ENCODE data around the gene PDK1. TPM values are rescaled to one million over a fixed set of nuclear protein-coding genes. Genes with fewer than 3 reads are reported as not detected.
"Not testable (repeated sequence)": the region's sequence is repeated elsewhere in the genome, so short reads cannot be mapped to it uniquely, and the experiment has no call there.

The PDK1 gene
- total RNA-seq, 1 experiment from 2014 or later = 74.7 TPM

DNA sequence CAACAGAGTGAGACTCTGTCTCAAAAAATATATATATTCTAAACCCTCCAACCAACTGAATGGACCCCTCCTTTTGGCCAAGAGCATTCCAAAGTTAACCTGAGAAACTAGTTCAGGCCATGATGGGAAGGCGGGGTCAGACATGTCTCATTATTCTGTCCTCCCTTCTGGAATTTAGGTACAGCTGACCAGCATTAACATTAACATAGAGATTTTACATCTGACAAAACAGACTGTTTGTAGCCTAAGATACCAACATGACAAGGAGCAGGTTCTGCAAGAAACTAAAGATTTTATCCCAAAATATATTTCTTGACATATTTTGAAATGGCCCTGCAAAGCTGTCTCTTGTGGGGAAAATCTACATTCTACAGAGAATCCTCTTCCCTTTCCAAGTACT is 6.8 kb upstream of the PDK1 start:
- Histone ChIP-seq H4K8ac (replicated peaks; ENCODE audit: insufficient read length, low read depth, low read length) (no peak overlapping the region), H3K4ac (ENCODE audit: low read depth, low read length) (no peak overlapping the region), H3K79me2 (ENCODE audit: insufficient read depth, low read length) (no peaks in the 10 kb centered on the region), H2BK5ac (ENCODE audit: insufficient read length, low read length) (no peak overlapping the region), H3K9ac (ENCODE audit: extremely low read depth, insufficient read length, low read length) (no peak overlapping the region), H3K27me3 (ENCODE audit: insufficient read depth, low read length) (no peaks in the 10 kb centered on the region), H2BK12ac (ENCODE audit: insufficient read length, low read depth, low read length) (no peak overlapping the region), H4K91ac (ENCODE audit: insufficient read length, low read depth, low read length) (no peak overlapping the region), H3K4me1 (ENCODE audit: insufficient read depth, low read length) (peaks cover 15% of the 10 kb centered on the region; the same call in 1 of the 2 replicates), H3K56ac (ENCODE audit: insufficient read length, low read depth, low read length) (no peak overlapping the region), H4K5ac (ENCODE audit: insufficient read length, low read depth, low read length) (no peak overlapping the region), H3K23me2 (ENCODE audit: insufficient read length, low read depth, low read length, poor library complexity, severe bottlenecking) (no peaks in the 10 kb centered on the region), H3T11ph (ENCODE audit: low read length) (no peak overlapping the region), H3K23ac (ENCODE audit: insufficient read length, low read depth, low read length) (no peak overlapping the region), H2BK15ac (ENCODE audit: low read depth, low read length) (no peak overlapping the region), H3K79me1 (ENCODE audit: insufficient read depth, low read depth, low read length, poor library complexity, severe bottlenecking) (no peaks in the 10 kb centered on the region), H3K27ac (ENCODE audit: insufficient read length, low read depth, low read length) (no peak overlapping the region), H3K14ac (ENCODE audit: insufficient read depth, low read length) (no peak overlapping the region), H3K18ac (ENCODE audit: insufficient read length, low read depth, low read length) (no peak overlapping the region), H2AK5ac (ENCODE audit: insufficient read length, low read length) (no peak overlapping the region), H2AFZ (ENCODE audit: low read length) (no peak overlapping the region), H3K9me3 (ENCODE audit: control insufficient read depth, low read depth, low read length) (peaks cover 16% of the 10 kb centered on the region), H2BK20ac (ENCODE audit: low read depth, low read length, poor library complexity, severe bottlenecking) (no peak overlapping the region), H2BK120ac (ENCODE audit: low read depth, low read length, poor library complexity, severe bottlenecking) (no peak overlapping the region), H4K20me1 (ENCODE audit: control insufficient read depth, insufficient read depth, insufficient read length) (no peaks in the 10 kb centered on the region), H3K4me2 (ENCODE audit: insufficient read depth, insufficient read length, low read length) (no peak overlapping the region)
- Mint-ChIP-seq H3K27me3 (ENCODE audit: low read depth) (peaks cover 3% of the 10 kb centered on the region), H3K27ac (peak overlapping the region; percentile 56 to 92 (median 91); a peak in 6 of 7 replicates), H3K4me3 (peak overlapping the region in 1 of 2 experiments; percentile 67; a peak in 1 of 5 replicates), H3K9me3 (peaks cover 38 to 48% of the 10 kb centered on the region in 2 experiments), H3K4me1 (peaks cover 54 to 62% of the 10 kb centered on the region in 2 experiments), H3K36me3 (ENCODE audit: insufficient read depth in 1 of 3, low read depth in 3 of 3) (peaks cover 36 to 51% (median 50%) of the 10 kb centered on the region in 3 experiments)
- TF ChIP-seq, protein P1, sequence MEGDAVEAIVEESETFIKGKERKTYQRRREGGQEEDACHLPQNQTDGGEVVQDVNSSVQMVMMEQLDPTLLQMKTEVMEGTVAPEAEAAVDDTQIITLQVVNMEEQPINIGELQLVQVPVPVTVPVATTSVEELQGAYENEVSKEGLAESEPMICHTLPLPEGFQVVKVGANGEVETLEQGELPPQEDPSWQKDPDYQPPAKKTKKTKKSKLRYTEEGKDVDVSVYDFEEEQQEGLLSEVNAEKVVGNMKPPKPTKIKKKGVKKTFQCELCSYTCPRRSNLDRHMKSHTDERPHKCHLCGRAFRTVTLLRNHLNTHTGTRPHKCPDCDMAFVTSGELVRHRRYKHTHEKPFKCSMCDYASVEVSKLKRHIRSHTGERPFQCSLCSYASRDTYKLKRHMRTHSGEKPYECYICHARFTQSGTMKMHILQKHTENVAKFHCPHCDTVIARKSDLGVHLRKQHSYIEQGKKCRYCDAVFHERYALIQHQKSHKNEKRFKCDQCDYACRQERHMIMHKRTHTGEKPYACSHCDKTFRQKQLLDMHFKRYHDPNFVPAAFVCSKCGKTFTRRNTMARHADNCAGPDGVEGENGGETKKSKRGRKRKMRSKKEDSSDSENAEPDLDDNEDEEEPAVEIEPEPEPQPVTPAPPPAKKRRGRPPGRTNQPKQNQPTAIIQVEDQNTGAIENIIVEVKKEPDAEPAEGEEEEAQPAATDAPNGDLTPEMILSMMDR (conservative IDR thresholded peaks at IDR 0.05) = no peak
- no peak for DNase-seq
- no CpG with 5 or more reads among the region's 1 CpG for WGBS (ENCODE audit: extremely low coverage, insufficient read length, low lambda C conversion rate)

DNA sequence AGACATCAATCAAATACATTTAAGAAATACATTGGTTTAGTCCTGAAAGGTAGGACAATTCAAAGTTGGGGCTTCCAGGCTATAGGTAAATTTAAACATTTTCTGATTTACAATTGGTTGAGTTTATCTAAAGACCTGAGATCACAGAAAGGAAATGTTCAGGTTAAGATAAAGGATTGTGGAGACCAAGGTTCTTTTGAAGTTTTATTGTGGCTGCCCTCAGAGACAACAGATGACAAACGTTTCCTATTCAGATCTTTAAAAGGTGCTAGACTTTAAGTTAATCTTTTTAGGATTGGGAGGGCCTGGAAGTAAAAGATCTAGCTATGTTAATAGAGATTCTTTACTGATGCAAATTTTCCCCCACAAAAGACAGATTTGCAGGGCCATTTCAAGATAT is 6.1 kb upstream of the PDK1 start:
- H3K4me3 Mint-ChIP-seq = 0 out of 5 replicates have a peak overlapping the region, but pooled peaks of 1 of the 2 experiments have one; percentile 15
- H3K4ac ChIP-seq (ENCODE audit: low read depth, low read length); H3K14ac ChIP-seq (ENCODE audit: insufficient read depth, low read length); H3K4me2 ChIP-seq (ENCODE audit: insufficient read depth, insufficient read length, low read length); H3T11ph ChIP-seq (ENCODE audit: low read length); H3K79me2 ChIP-seq (ENCODE audit: insufficient read depth, low read length); H3K9ac ChIP-seq (ENCODE audit: extremely low read depth, insufficient read length, low read length); H3K79me1 ChIP-seq (ENCODE audit: insufficient read depth, low read depth, low read length, poor library complexity, severe bottlenecking); H2AK5ac ChIP-seq (ENCODE audit: insufficient read length, low read length); H2BK120ac ChIP-seq (ENCODE audit: low read depth, low read length, poor library complexity, severe bottlenecking); H3K56ac ChIP-seq (ENCODE audit: insufficient read length, low read depth, low read length); H2BK20ac ChIP-seq (ENCODE audit: low read depth, low read length, poor library complexity, severe bottlenecking); H4K91ac ChIP-seq (ENCODE audit: insufficient read length, low read depth, low read length); H3K27me3 Mint-ChIP-seq (ENCODE audit: low read depth); H3K23ac ChIP-seq (ENCODE audit: insufficient read length, low read depth, low read length); H3K27ac ChIP-seq (ENCODE audit: insufficient read length, low read depth, low read length); H4K20me1 ChIP-seq (ENCODE audit: control insufficient read depth, insufficient read depth, insufficient read length); H3K18ac ChIP-seq (ENCODE audit: insufficient read length, low read depth, low read length); DNase-seq; H2BK15ac ChIP-seq (ENCODE audit: low read depth, low read length); H3K23me2 ChIP-seq (ENCODE audit: insufficient read length, low read depth, low read length, poor library complexity, severe bottlenecking); H2AFZ ChIP-seq (ENCODE audit: low read length); H2BK12ac ChIP-seq (ENCODE audit: insufficient read length, low read depth, low read length); H4K8ac ChIP-seq (replicated peaks; ENCODE audit: insufficient read length, low read depth, low read length); H3K27me3 ChIP-seq (ENCODE audit: insufficient read depth, low read length); H2BK5ac ChIP-seq (ENCODE audit: insufficient read length, low read length); H4K5ac ChIP-seq (ENCODE audit: insufficient read length, low read depth, low read length): not testable (repeated sequence)
- H3K9me3 Mint-ChIP-seq = peaks cover 33 to 43% of the 10 kb centered on the region in 2 experiments
- H3K4me1 ChIP-seq (ENCODE audit: insufficient read depth, low read length) = peaks cover 18% of the 10 kb centered on the region; the same call in 1 of the 2 replicates
- H3K9me3 ChIP-seq (ENCODE audit: control insufficient read depth, low read depth, low read length) = peaks cover 16% of the 10 kb centered on the region
- H3K27ac Mint-ChIP-seq = peak overlapping the region; percentile 56 to 92 (median 91); a peak in 6 of 7 replicates
- H3K36me3 Mint-ChIP-seq (ENCODE audit: insufficient read depth in 1 of 3, low read depth in 3 of 3) = peaks cover 30 to 45% (median 45%) of the 10 kb centered on the region in 3 experiments
- peaks cover 61 to 69% of the 10 kb centered on the region in 2 experiments for H3K4me1 Mint-ChIP-seq
- WGBS (ENCODE audit: extremely low coverage, insufficient read length, low lambda C conversion rate) = no CpG with 5 or more reads among the region's 1 CpG
